ENCODE measurements around the gene NELFA. TPM values are rescaled to one million over a fixed set of nuclear protein-coding genes. Genes with fewer than 3 reads are reported as not detected.

NELFA gene
- polyA plus RNA-seq, 1 donor (not counting 4 experiments of a cell fraction or from before 2014, with no cell fraction given), result 9.9 TPM

GRCh38 chr4:1968686-1969295, 40.0 kb downstream of the NELFA start:
- no peak for FAIRE-seq
- no peak overlapping the region for H3K27ac ChIP-seq (ENCODE audit: control insufficient read depth, insufficient read depth, low read length)
- TF ChIP-seq CTCF (optimal IDR thresholded peaks at IDR 0.05 in 1 of 3, IDR thresholded peaks at IDR 0.05 in 1 of 3, conservative IDR thresholded peaks at IDR 0.05 in 1 of 3; ENCODE audit: extremely low read depth in 1 of 3, insufficient read depth in 2 of 3, low read length in 3 of 3) (no peak), EZH2 (IDR thresholded peaks at IDR 0.05; ENCODE audit: low read length) (no peak)
- H3K4me3 ChIP-seq (ENCODE audit: control insufficient read depth in 2 of 3, extremely low read depth in 1 of 3, insufficient read depth in 2 of 3, low read depth in 1 of 3, low read length in 3 of 3), result no peak overlapping the region
- no peaks in the 10 kb centered on the region for H3K27me3 ChIP-seq (ENCODE audit: control insufficient read depth, extremely low read depth, insufficient read depth, low read length)
- H3K79me2 ChIP-seq (ENCODE audit: control insufficient read depth, insufficient read depth, low read length), result no peaks in the 10 kb centered on the region
- dilution Hi-C loops (cut with MboI; ENCODE audit: extremely low pct_ligation_motif_present, low sequenced_read_pairs), result no loop called here
- no peaks in the 10 kb centered on the region for H4K20me1 ChIP-seq (ENCODE audit: control insufficient read depth, extremely low read depth, insufficient read depth, low read length)
- H3K9me3 ChIP-seq (ENCODE audit: control insufficient read depth, low read depth, low read length), result no peaks in the 10 kb centered on the region
- H3K4me2 ChIP-seq (ENCODE audit: control insufficient read depth, extremely low read depth, insufficient read depth, low read depth, low read length), result no peak overlapping the region
- H2AFZ ChIP-seq (ENCODE audit: control insufficient read depth, low read length), result no peak overlapping the region
- H3K4me1 ChIP-seq (ENCODE audit: control insufficient read depth, extremely low read depth, insufficient read depth, low read length), result no peaks in the 10 kb centered on the region
- peaks cover 0 to 26% of the 10 kb centered on the region in 2 experiments for H3K36me3 ChIP-seq (ENCODE audit: control insufficient read depth in 2 of 2, extremely low read depth in 1 of 2, insufficient read depth in 2 of 2, low read length in 2 of 2)
- H3K9ac ChIP-seq (ENCODE audit: control insufficient read depth, extremely low read depth, insufficient read depth, low read length), result no peak overlapping the region
- no peak for DNase-seq (ENCODE audit: low read depth, low spot score)
- H3K9me1 ChIP-seq (ENCODE audit: control insufficient read depth, extremely low read depth, insufficient read depth, low read length), result no peaks in the 10 kb centered on the region

- DNase-seq (ENCODE audit: low read depth, low spot score), result no peak
- Histone ChIP-seq H3K4me3 (ENCODE audit: control insufficient read depth in 2 of 3, extremely low read depth in 1 of 3, insufficient read depth in 2 of 3, low read depth in 1 of 3, low read length in 3 of 3) (no peak overlapping the region), H3K27me3 (ENCODE audit: control insufficient read depth, extremely low read depth, insufficient read depth, low read length) (no peaks in the 10 kb centered on the region), H3K27ac (ENCODE audit: control insufficient read depth, insufficient read depth, low read length) (no peak overlapping the region), H3K4me2 (ENCODE audit: control insufficient read depth, extremely low read depth, insufficient read depth, low read depth, low read length) (no peak overlapping the region), H3K9me1 (ENCODE audit: control insufficient read depth, extremely low read depth, insufficient read depth, low read length) (no peaks in the 10 kb centered on the region), H3K79me2 (ENCODE audit: control insufficient read depth, insufficient read depth, low read length) (no peaks in the 10 kb centered on the region), H3K9me3 (ENCODE audit: control insufficient read depth, low read depth, low read length) (no peaks in the 10 kb centered on the region), H3K36me3 (ENCODE audit: control insufficient read depth in 2 of 2, extremely low read depth in 1 of 2, insufficient read depth in 2 of 2, low read length in 2 of 2) (peaks cover 0 to 24% of the 10 kb centered on the region in 2 experiments), H3K9ac (ENCODE audit: control insufficient read depth, extremely low read depth, insufficient read depth, low read length) (no peak overlapping the region), H2AFZ (ENCODE audit: control insufficient read depth, low read length) (no peak overlapping the region), H3K4me1 (ENCODE audit: control insufficient read depth, extremely low read depth, insufficient read depth, low read length) (no peaks in the 10 kb centered on the region), H4K20me1 (ENCODE audit: control insufficient read depth, extremely low read depth, insufficient read depth, low read length) (no peaks in the 10 kb centered on the region)
- no peak for FAIRE-seq
- dilution Hi-C loops (cut with MboI; ENCODE audit: extremely low pct_ligation_motif_present, low sequenced_read_pairs), result no loop called here
- TF ChIP-seq CTCF (optimal IDR thresholded peaks at IDR 0.05 in 1 of 3, IDR thresholded peaks at IDR 0.05 in 1 of 3, conservative IDR thresholded peaks at IDR 0.05 in 1 of 3; ENCODE audit: extremely low read depth in 1 of 3, insufficient read depth in 2 of 3, low read length in 3 of 3), result no peak
- TF ChIP-seq EZH2 (IDR thresholded peaks at IDR 0.05; ENCODE audit: low read length), result no peak
Measured at GRCh38 chr4:1967512-1968149, 41.1 kb downstream of the NELFA start.

Measured in keratinocyte (primary cell).